Esophagus squamous epithelium (tissue), 4 donors: ENCODE measurements around the gene TTC28.

ENCODE experiments used
- POLR2A ChIP-seq, 4 donors: fragments of 450-650 bp; IDR thresholded peaks; one replicate each; pipeline ENCODE4 v1.6.1; 2017; ENCODE audit warnings: antibody characterized with exemption in 4 of 4, mild to moderate bottlenecking in 4 of 4, moderate library complexity in 3 of 4
- TF ChIP-seq, protein P1 (sequence below), 6 experiments: fragments of 450-650 bp in 4 of 6; fragments of 200-600 bp in 2 of 6; sonication (generic) in 2 of 6; IDR thresholded peaks; one replicate each; pipeline ENCODE4 v1.5.1; 2016 to 2019; ENCODE audit warnings: antibody characterized with exemption in 6 of 6, mild to moderate bottlenecking in 4 of 6, moderate library complexity in 4 of 6

GRCh38 chr22:27976586-27976985, 703.1 kb downstream of the TTC28 start:
- TF ChIP-seq, protein P1, sequence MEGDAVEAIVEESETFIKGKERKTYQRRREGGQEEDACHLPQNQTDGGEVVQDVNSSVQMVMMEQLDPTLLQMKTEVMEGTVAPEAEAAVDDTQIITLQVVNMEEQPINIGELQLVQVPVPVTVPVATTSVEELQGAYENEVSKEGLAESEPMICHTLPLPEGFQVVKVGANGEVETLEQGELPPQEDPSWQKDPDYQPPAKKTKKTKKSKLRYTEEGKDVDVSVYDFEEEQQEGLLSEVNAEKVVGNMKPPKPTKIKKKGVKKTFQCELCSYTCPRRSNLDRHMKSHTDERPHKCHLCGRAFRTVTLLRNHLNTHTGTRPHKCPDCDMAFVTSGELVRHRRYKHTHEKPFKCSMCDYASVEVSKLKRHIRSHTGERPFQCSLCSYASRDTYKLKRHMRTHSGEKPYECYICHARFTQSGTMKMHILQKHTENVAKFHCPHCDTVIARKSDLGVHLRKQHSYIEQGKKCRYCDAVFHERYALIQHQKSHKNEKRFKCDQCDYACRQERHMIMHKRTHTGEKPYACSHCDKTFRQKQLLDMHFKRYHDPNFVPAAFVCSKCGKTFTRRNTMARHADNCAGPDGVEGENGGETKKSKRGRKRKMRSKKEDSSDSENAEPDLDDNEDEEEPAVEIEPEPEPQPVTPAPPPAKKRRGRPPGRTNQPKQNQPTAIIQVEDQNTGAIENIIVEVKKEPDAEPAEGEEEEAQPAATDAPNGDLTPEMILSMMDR (IDR thresholded peaks at IDR 0.05) = no peak
- no peak for TF ChIP-seq POLR2A (IDR thresholded peaks at IDR 0.05)
